Measurements from ENCODE around the gene MED22.

DNA sequence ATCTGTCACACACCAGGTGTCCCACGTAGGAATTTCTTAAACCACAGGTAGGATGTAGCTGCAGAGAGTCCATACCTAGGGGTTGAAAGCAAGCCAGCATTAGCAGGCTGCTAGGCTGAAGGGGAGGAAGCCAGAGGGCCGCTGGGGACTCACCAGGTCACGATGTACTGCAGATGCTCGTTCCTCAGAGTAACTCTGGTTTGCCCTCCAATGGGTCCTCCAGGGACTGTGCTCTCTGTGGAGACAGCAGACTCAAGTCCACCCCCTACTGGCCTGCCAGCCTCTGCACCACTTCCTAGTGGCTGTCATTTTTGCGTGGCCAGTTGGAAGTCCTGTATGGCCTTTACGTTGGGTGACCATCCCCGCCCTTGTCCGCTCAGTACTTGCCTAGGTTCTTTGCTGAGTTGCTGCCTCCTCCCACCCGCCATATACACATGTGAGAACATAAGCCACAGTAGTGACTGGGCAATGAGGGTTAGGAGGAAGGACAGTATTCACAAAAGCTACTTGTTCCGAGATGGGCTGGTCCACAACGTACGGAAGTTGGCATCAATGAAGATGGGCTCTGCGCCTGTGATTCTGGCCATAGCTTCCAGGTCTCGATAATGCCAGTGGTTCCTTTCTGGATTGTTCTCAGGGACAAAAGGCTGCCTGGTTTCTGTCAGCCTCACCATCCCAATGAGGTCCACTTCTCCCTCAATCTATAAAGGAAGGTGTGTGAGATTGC lies 4.1 kb upstream of the MED22 start:
- no peak for TF ChIP-seq GATA2 (IDR thresholded peaks at IDR 0.05; ENCODE audit: low read depth, low read length)
- TF ChIP-seq GATA3 (IDR thresholded peaks at IDR 0.05; ENCODE audit: low read depth, low read length) = no peak

All from SH-SY5Y (cell line).